Measurements from ENCODE around the gene NR4A1. TPM values are rescaled to one million over a fixed set of nuclear protein-coding genes. Genes with fewer than 3 reads are reported as not detected.

The NR4A1 gene
- total and polyA plus RNA-seq, 2 of the 13 experiments (the other 11 are each of a cell fraction or from before 2014, with no cell fraction given), result 5.7 to 15.2 TPM

- H3K79me2 ChIP-seq (ENCODE audit: insufficient read depth, low read length), result no peaks in the 10 kb centered on the region
- 73% methylated on average over 10 of the region's 18 CpGs for WGBS (ENCODE audit: low lambda C conversion rate)
- no TSS peak for BruUV-seq (replicated peaks)
- no peaks in the 10 kb centered on the region for H3K36me3 ChIP-seq (replicated peaks in 1 of 2; ENCODE audit: control insufficient read depth in 1 of 2, insufficient read depth in 2 of 2, low read length in 2 of 2)
- no peaks in the 10 kb centered on the region; a peak in 1 of 5 replicates for H3K27me3 ChIP-seq (ENCODE audit: control insufficient read depth in 1 of 2, insufficient read depth in 2 of 2, low read length in 2 of 2)
- no peak overlapping the region for H2AFZ ChIP-seq (ENCODE audit: low read length)
- no peak for FAIRE-seq
- in situ Hi-C loops (cut with HindIII; ENCODE audit: extremely low pct_ligation_motif_present, low pct_unique_long_range_greater_than_20kb), result no loop called here
- no peak overlapping the region for H3K27ac ChIP-seq (ENCODE audit: extremely low read length, insufficient read depth, low read length)
- no peak overlapping the region for H3K9ac ChIP-seq (ENCODE audit: insufficient read depth, low read depth, low read length)
- no peaks in the 10 kb centered on the region for H4K20me1 ChIP-seq (ENCODE audit: insufficient read depth, low read length)
- no peaks in the 10 kb centered on the region for H3K9me3 ChIP-seq (ENCODE audit: low read length)
- CTCF ChIA-PET (ENCODE audit: low intra/inter-chr PET ratio, low total read pairs), result no interaction called here
- H3K4me2 ChIP-seq (ENCODE audit: low read depth, low read length), result peak overlapping the region; percentile 11; the same call in 1 of the 2 replicates
- POLR2A ChIA-PET, result no interaction called here
- DNase-seq (ENCODE audit: low spot score), result no peak
- ATAC-seq, result no peak; the same call in 2 of the 3 replicates
- TF ChIP-seq, protein P1, sequence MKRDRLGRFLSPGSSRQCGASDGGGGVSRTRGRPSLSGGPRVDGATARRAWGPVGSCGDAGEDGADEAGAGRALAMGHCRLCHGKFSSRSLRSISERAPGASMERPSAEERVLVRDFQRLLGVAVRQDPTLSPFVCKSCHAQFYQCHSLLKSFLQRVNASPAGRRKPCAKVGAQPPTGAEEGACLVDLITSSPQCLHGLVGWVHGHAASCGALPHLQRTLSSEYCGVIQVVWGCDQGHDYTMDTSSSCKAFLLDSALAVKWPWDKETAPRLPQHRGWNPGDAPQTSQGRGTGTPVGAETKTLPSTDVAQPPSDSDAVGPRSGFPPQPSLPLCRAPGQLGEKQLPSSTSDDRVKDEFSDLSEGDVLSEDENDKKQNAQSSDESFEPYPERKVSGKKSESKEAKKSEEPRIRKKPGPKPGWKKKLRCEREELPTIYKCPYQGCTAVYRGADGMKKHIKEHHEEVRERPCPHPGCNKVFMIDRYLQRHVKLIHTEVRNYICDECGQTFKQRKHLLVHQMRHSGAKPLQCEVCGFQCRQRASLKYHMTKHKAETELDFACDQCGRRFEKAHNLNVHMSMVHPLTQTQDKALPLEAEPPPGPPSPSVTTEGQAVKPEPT (CRISPR knock-in tag; IDR thresholded peaks at IDR 0.05; ENCODE audit: low read depth), result no peak
- TF ChIP-seq XRCC5 (optimal IDR thresholded peaks at IDR 0.05; ENCODE audit: low read length) (no peak), ATM (IDR thresholded peaks at IDR 0.05; ENCODE audit: borderline replicate concordance) (no peak), ZSCAN25 (CRISPR knock-in tag; IDR thresholded peaks at IDR 0.05) (no peak), KLF13 (CRISPR knock-in tag; IDR thresholded peaks at IDR 0.05) (no peak), SRSF1 (optimal IDR thresholded peaks at IDR 0.05; ENCODE audit: low read depth, low read length) (no peak), ZIK1 (CRISPR knock-in tag; IDR thresholded peaks at IDR 0.05; ENCODE audit: borderline replicate concordance, low read depth) (no peak), THAP11 (CRISPR knock-in tag; IDR thresholded peaks at IDR 0.05) (no peak), DNMT3B (CRISPR knock-in tag; conservative IDR thresholded peaks at IDR 0.05) (no peak), ZNF329 (CRISPR knock-in tag; IDR thresholded peaks at IDR 0.05; ENCODE audit: low read depth) (no peak), ZNF33B (CRISPR knock-in tag; IDR thresholded peaks at IDR 0.05) (no peak), GMEB2 (CRISPR knock-in tag; IDR thresholded peaks at IDR 0.05; ENCODE audit: low read depth) (no peak), ZFP62 (CRISPR knock-in tag; IDR thresholded peaks at IDR 0.05) (no peak), ZNF792 (CRISPR knock-in tag; IDR thresholded peaks at IDR 0.05) (no peak), ZNF678 (CRISPR knock-in tag; IDR thresholded peaks at IDR 0.05) (no peak), RARG (CRISPR knock-in tag; IDR thresholded peaks at IDR 0.05; ENCODE audit: low read depth) (no peak), CENPT (CRISPR knock-in tag; IDR thresholded peaks at IDR 0.05; ENCODE audit: low read depth) (no peak)
- TF ChIP-seq, protein P2, sequence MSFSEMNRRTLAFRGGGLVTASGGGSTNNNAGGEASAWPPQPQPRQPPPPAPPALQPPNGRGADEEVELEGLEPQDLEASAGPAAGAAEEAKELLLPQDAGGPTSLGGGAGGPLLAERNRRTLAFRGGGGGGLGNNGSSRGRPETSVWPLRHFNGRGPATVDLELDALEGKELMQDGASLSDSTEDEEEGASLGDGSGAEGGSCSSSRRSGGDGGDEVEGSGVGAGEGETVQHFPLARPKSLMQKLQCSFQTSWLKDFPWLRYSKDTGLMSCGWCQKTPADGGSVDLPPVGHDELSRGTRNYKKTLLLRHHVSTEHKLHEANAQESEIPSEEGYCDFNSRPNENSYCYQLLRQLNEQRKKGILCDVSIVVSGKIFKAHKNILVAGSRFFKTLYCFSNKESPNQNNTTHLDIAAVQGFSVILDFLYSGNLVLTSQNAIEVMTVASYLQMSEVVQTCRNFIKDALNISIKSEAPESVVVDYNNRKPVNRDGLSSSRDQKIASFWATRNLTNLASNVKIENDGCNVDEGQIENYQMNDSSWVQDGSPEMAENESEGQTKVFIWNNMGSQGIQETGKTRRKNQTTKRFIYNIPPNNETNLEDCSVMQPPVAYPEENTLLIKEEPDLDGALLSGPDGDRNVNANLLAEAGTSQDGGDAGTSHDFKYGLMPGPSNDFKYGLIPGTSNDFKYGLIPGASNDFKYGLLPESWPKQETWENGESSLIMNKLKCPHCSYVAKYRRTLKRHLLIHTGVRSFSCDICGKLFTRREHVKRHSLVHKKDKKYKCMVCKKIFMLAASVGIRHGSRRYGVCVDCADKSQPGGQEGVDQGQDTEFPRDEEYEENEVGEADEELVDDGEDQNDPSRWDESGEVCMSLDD (CRISPR knock-in tag; IDR thresholded peaks at IDR 0.05; ENCODE audit: borderline replicate concordance), result no peak
- intact Hi-C loops (cut with micrococcal nuclease; ENCODE audit: unreplicated experiment), result no loop called here
- no peak overlapping the region for H3K4me3 ChIP-seq (replicated peaks in 1 of 3; ENCODE audit: insufficient read depth in 1 of 3, low read depth in 2 of 3, low read length in 3 of 3)
- peaks cover 77% of the 10 kb centered on the region for H3K4me1 ChIP-seq (ENCODE audit: insufficient read depth, low read length)
Observed at GRCh38 chr12:52044292-52044983, 6.8 kb upstream of the NR4A1 start.

All from HepG2 (cell line).